HG02852 (cell line): Measurements from ENCODE around the gene OPCML.

Source experiments
- ATAC-seq: cut with Tn5 transposase; IDR thresholded peaks from one replicate; pipeline ENCODE4 v1.9.1; 2021; ENCODE audit warnings: mild to moderate bottlenecking, moderate library complexity; ENCODE audit not compliant: unreplicated experiment

OPCML gene

GRCh38 chr11:133362916-133363315, 169.4 kb downstream of the OPCML start:
- no peak for ATAC-seq

- no peak for ATAC-seq
Measured at GRCh38 chr11:133362156-133362555, 170.1 kb downstream of the OPCML start.

- no peak for ATAC-seq
Measured at GRCh38 chr11:133361689-133361994, 170.7 kb downstream of the OPCML start.

GRCh38 chr11:133360860-133361688, 171.2 kb downstream of the OPCML start:
- no peak for ATAC-seq

GRCh38 chr11:133355095-133355494, 177.2 kb downstream of the OPCML start:
- no peak for ATAC-seq

GRCh38 chr11:133354069-133354468, 178.2 kb downstream of the OPCML start:
- ATAC-seq, result no peak

- ATAC-seq, result no peak
Measured at GRCh38 chr11:133350045-133350444, 182.3 kb downstream of the OPCML start.

- ATAC-seq, result no peak
Measured at GRCh38 chr11:133347988-133348387, 184.3 kb downstream of the OPCML start.

- ATAC-seq, result no peak
Measured at GRCh38 chr11:133346137-133346536, 186.2 kb downstream of the OPCML start.

GRCh38 chr11:133343951-133344350, 188.3 kb downstream of the OPCML start:
- ATAC-seq, result no peak

- no peak for ATAC-seq
Measured at GRCh38 chr11:133339495-133340140, 192.7 kb downstream of the OPCML start.

- no peak for ATAC-seq
Measured at GRCh38 chr11:133338588-133338987, 193.7 kb downstream of the OPCML start.

GRCh38 chr11:133337951-133338418, 194.3 kb downstream of the OPCML start:
- no peak for ATAC-seq

- no peak for ATAC-seq
Measured at GRCh38 chr11:133337193-133337592, 195.1 kb downstream of the OPCML start.

- ATAC-seq, result no peak
Measured at GRCh38 chr11:133331031-133331430, 201.3 kb downstream of the OPCML start.

GRCh38 chr11:133326849-133327248, 205.5 kb downstream of the OPCML start:
- ATAC-seq, result no peak

GRCh38 chr11:133326332-133326731, 206.0 kb downstream of the OPCML start:
- no peak for ATAC-seq

- no peak for ATAC-seq
Measured at GRCh38 chr11:133325711-133326110, 206.6 kb downstream of the OPCML start.

GRCh38 chr11:133323354-133323753, 208.9 kb downstream of the OPCML start:
- ATAC-seq, result no peak

- no peak for ATAC-seq
Measured at GRCh38 chr11:133318221-133318620, 214.1 kb downstream of the OPCML start.

GRCh38 chr11:133311230-133311629, 221.1 kb downstream of the OPCML start:
- no peak for ATAC-seq

GRCh38 chr11:133306019-133306418, 226.3 kb downstream of the OPCML start:
- ATAC-seq, result no peak
